Dermis lymphatic vessel endothelial cell (primary cell): ENCODE data around the gene OR4C12. TPM values are rescaled to one million over a fixed set of nuclear protein-coding genes. Genes with fewer than 3 reads are reported as not detected.

Experiments
- total RNA-seq: library from RNA; depleted of rRNA; stranded (reverse); fragments of >200 nt; gene quantifications from 2 replicates; pipeline ENCODE4 v1.2.1, GENCODE V29; 2014

The OR4C12 gene
- total RNA-seq, result not detected in 2 replicates

DNA sequence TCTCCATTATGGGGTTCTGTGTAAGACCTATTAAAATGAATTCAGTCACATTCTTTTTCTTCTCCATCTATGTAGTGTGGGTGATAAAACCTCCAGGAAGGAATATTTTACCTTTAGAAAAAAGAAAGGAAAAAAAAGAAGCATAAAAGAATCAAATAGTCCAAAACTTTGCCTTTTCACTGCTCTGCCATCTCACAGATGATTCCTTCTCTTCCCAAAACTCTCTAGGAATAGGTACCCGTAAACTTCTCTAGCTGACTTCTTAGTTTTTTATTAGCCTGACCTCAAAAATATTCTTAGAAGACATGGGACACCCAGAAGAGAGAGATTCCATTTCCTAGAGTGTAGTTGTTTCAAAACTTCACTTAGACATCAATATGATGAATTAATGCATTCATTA, at the start of gene OR4C12:
Gene OR4C12, minus strand, starts transcription at position 101 of the 400 bp plus-strand sequence. Its CDS starts 34 bp downstream, at position 67.

DNA sequence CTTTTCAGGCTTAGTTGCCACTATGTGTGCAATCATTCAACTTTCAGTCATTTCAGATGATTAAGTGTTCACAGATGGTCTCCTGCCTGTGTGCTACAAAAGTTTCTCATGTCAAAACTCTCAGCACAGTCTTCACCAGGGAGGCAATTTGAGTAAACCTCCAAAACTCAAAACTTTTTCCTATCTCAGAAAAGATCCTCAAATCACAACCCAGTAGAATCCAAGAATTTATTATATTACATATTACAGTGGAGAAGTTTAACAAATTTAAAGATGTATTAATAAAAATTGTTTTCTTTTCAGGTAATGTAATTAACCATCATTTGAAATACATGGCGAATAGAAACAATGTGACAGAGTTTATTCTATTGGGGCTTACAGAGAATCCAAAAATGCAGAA, 30.2 kb downstream of the OR4C12 start, which contains the start of gene OR4C13:
Gene OR4C13, plus strand, starts transcription at position 301 of the 400 bp plus-strand sequence. Its CDS starts 32 bp downstream, at position 333.

Other genes with a start within 250 kb of the OR4C12 start
- not detected in 2 replicates for gene OR4C13, start 30.1 kb downstream of the OR4C12 start, total RNA-seq
- not detected in 2 replicates for gene OR4C45, start 50.3 kb upstream of the OR4C12 start, total RNA-seq